GM18870 (cell line): ENCODE results near the gene AOC1.

Experiments
- ATAC-seq: cut with Tn5 transposase; IDR thresholded peaks from one replicate; pipeline ENCODE4 v1.9.1; 2021; ENCODE audit warnings: moderate library complexity; ENCODE audit not compliant: unreplicated experiment

The AOC1 gene

GRCh38 chr7:150856303-150857275 lies 4.3 kb downstream of the AOC1 start:
- ATAC-seq, result no peak

GRCh38 chr7:150857276-150858055 lies 5.1 kb downstream of the AOC1 start:
- ATAC-seq, result no peak

GRCh38 chr7:150858236-150859197 lies 6.2 kb downstream of the AOC1 start:
- ATAC-seq, result no peak

GRCh38 chr7:150860291-150860977 lies 8.1 kb downstream of the AOC1 start:
- no peak for ATAC-seq

- no peak for ATAC-seq
Observed at GRCh38 chr7:150860978-150861295, 8.6 kb downstream of the AOC1 start.

- ATAC-seq, result no peak
Observed at GRCh38 chr7:150862356-150862755, 10.0 kb downstream of the AOC1 start.

- ATAC-seq, result no peak
Observed at GRCh38 chr7:150863946-150864345, 11.6 kb downstream of the AOC1 start.

GRCh38 chr7:150866932-150867564 lies 14.7 kb downstream of the AOC1 start:
- no peak for ATAC-seq

- no peak for ATAC-seq
Observed at GRCh38 chr7:150867605-150868004, 15.3 kb downstream of the AOC1 start.

- ATAC-seq, result no peak
Observed at GRCh38 chr7:150869467-150869866, 17.1 kb downstream of the AOC1 start.

GRCh38 chr7:150871601-150872000 lies 19.3 kb downstream of the AOC1 start:
- ATAC-seq, result no peak

GRCh38 chr7:150874401-150875198 lies 22.3 kb downstream of the AOC1 start:
- no peak for ATAC-seq

- no peak for ATAC-seq
Observed at GRCh38 chr7:150875791-150876190, 23.5 kb downstream of the AOC1 start.

- no peak for ATAC-seq
Observed at GRCh38 chr7:150876817-150877526, 24.7 kb downstream of the AOC1 start.

GRCh38 chr7:150877536-150877935 lies 25.2 kb downstream of the AOC1 start:
- no peak for ATAC-seq

GRCh38 chr7:150879345-150879744 lies 27.0 kb downstream of the AOC1 start:
- ATAC-seq, result no peak

GRCh38 chr7:150881189-150881588 lies 28.9 kb downstream of the AOC1 start:
- no peak for ATAC-seq

GRCh38 chr7:150890853-150891584 lies 38.7 kb downstream of the AOC1 start:
- no peak for ATAC-seq
